ENCODE results near the gene ZNF600. TPM values are rescaled to one million over a fixed set of nuclear protein-coding genes. Genes with fewer than 3 reads are reported as not detected.
"Not testable (repeated sequence)": the region's sequence is repeated elsewhere in the genome, so short reads cannot be mapped to it uniquely, and the experiment has no call there.

Gene ZNF600
- total and polyA plus RNA-seq, 2 experiments from 2014 or later = 6.0 to 6.9 TPM

DNA sequence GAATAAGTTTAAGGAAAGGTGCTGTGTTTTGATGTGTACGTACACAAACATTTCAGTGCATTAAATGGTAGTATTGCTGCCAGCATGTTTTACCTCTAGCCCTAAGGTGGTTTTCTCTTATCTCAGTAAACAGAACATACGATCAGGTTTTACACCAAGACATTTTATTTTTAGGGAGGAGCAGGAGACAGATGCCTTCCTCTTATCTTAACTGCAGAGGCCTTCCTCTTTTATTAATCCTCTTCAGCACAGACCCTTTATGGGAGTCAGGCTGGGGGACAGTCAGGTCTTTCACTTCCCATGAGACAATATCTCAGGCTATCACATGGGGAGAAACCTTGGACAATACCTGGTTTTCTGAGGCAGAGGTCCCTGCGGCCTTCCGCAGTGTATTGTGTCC is 36.8 kb downstream of the ZNF600 start (continued):
- TF ChIP-seq, protein P1, sequence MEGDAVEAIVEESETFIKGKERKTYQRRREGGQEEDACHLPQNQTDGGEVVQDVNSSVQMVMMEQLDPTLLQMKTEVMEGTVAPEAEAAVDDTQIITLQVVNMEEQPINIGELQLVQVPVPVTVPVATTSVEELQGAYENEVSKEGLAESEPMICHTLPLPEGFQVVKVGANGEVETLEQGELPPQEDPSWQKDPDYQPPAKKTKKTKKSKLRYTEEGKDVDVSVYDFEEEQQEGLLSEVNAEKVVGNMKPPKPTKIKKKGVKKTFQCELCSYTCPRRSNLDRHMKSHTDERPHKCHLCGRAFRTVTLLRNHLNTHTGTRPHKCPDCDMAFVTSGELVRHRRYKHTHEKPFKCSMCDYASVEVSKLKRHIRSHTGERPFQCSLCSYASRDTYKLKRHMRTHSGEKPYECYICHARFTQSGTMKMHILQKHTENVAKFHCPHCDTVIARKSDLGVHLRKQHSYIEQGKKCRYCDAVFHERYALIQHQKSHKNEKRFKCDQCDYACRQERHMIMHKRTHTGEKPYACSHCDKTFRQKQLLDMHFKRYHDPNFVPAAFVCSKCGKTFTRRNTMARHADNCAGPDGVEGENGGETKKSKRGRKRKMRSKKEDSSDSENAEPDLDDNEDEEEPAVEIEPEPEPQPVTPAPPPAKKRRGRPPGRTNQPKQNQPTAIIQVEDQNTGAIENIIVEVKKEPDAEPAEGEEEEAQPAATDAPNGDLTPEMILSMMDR (conservative IDR thresholded peaks at IDR 0.05; ENCODE audit: low read depth in 2 of 2) = no peak
- TF ChIP-seq CREB1 (CRISPR knock-in tag; IDR thresholded peaks at IDR 0.05; ENCODE audit: low read depth) (no peak), EZH2 (IDR thresholded peaks at IDR 0.05; ENCODE audit: low read depth, unreplicated experiment) (no peak)

DNA sequence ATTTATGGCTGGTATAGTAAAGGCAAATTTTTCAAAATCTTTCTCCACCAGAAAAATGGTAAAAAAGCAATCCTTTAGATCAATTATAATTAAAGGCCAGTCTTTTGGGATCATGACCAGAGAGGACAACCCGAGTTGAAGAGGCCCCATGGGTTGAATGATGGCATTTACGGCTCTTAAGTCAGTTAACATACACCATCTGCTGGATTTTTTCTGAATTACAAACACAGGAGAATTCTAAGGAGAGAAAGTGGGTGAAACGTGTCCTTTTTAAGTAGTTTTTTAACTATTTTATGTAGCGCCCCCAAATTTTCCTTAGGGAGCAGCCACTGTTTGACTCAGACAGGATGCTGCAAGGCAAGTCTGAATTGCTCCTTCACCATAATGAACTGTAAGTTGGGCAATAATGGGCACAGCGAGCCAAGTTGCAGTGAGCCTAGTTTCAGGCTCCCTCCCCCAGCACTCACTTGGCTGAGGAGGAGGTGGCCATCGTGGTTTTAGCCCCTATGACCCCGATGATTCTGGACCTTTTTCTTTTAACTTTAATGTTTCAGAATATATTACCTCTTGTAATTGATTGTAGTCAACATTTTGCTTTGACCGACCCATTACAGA is 38.1 kb downstream of the ZNF600 start:
- H3K9me2 ChIP-seq (ENCODE audit: insufficient read depth) = no peaks in the 10 kb centered on the region
- H3K27me3 Mint-ChIP-seq (ENCODE audit: insufficient read depth, low read depth, poor library complexity) = peaks cover 7% of the 10 kb centered on the region
- no peaks in the 10 kb centered on the region for H3K36me3 ChIP-seq (ENCODE audit: insufficient read depth)
- peak overlapping the region; percentile 44; the same call in 1 of the 2 replicates for H3K4me3 ChIP-seq
- peak overlapping the region; percentile 61; the same call in 1 of the 2 replicates for H2AFZ ChIP-seq
- no peak overlapping the region for H3K27ac Mint-ChIP-seq
- ATAC-seq = peak; percentile 80
- no peaks in the 10 kb centered on the region for H3K79me2 ChIP-seq (replicated peaks; ENCODE audit: insufficient read depth)
- no peaks in the 10 kb centered on the region; the same call in 1 of the 2 replicates for H3K4me1 ChIP-seq (ENCODE audit: insufficient read depth)
- H3K36me3 Mint-ChIP-seq (ENCODE audit: low read depth) = no peaks in the 10 kb centered on the region
- DNase-seq (ENCODE audit: low spot score) = peak; percentile 85
- H3K4me1 Mint-ChIP-seq = peaks cover 5% of the 10 kb centered on the region; the same call in 1 of the 3 replicates
- TF ChIP-seq JUNB (IDR thresholded peaks at IDR 0.05; ENCODE audit: unreplicated experiment) = no peak
- TF ChIP-seq, protein P1 (conservative IDR thresholded peaks at IDR 0.05; ENCODE audit: low read depth in 2 of 2) = peak; percentile 46 to 57
- peak overlapping the region; percentile 67 for H3K4me3 Mint-ChIP-seq
- no peaks in the 10 kb centered on the region for H3K27me3 ChIP-seq (ENCODE audit: insufficient read depth)
- H3K27ac ChIP-seq (ENCODE audit: low read depth) = no peak overlapping the region
- H3F3A ChIP-seq (replicated peaks; ENCODE audit: low read depth) = no peaks in the 10 kb centered on the region
- H3K9me3 Mint-ChIP-seq = no peaks in the 10 kb centered on the region
- peak overlapping the region; percentile 64; the same call in 1 of the 2 replicates for H3K4me2 ChIP-seq
- no peaks in the 10 kb centered on the region for H4K20me1 ChIP-seq (replicated peaks; ENCODE audit: insufficient read depth)

DNA sequence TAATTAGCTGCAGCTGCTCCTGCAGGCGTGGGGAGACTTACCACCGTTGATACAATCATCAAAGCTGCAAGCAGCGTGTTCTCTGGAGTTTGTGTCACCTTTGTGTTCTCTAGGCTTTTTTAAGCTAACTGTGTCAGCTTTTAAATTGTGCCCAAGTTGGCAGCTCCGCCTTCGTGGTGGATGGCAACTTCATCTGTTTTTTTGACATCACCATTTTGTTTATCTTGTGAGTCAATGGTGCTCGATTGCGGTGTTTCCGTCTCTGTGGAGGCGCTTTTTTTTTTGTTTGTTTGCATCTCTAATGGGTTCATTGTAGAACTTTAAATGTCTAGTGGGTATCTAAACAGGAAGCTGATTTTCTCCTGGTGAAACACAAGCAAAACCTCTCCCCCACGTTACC is 40.7 kb downstream of the ZNF600 start:
- H3K4me3 ChIP-seq; H3K27me3 Mint-ChIP-seq (ENCODE audit: insufficient read depth, low read depth, poor library complexity); H3F3A ChIP-seq (replicated peaks; ENCODE audit: low read depth); H3K4me2 ChIP-seq; DNase-seq (ENCODE audit: low spot score); H3K4me3 Mint-ChIP-seq; H3K27ac ChIP-seq (ENCODE audit: low read depth); H3K36me3 ChIP-seq (ENCODE audit: insufficient read depth); H3K9me2 ChIP-seq (ENCODE audit: insufficient read depth); H3K9me3 Mint-ChIP-seq; H4K20me1 ChIP-seq (replicated peaks; ENCODE audit: insufficient read depth); H3K27me3 ChIP-seq (ENCODE audit: insufficient read depth); H2AFZ ChIP-seq; ATAC-seq; H3K79me2 ChIP-seq (replicated peaks; ENCODE audit: insufficient read depth); H3K27ac Mint-ChIP-seq; H3K36me3 Mint-ChIP-seq (ENCODE audit: low read depth): not testable (repeated sequence)
- H3K4me1 Mint-ChIP-seq = peaks cover 16% of the 10 kb centered on the region
- H3K4me1 ChIP-seq (ENCODE audit: insufficient read depth) = peaks cover 13% of the 10 kb centered on the region
